PFSK-1 (cell line): ENCODE data around the gene FRMD4A.

ENCODE experiments used
- FOXP2 ChIP-seq: optimal IDR thresholded peaks from 2 replicates; pipeline ENCODE3; 2011; ENCODE audit warnings: borderline replicate concordance, control low read depth, inconsistent platforms; ENCODE audit not compliant: insufficient read depth; ENCODE audit errors: extremely low read length, extremely low read depth
- POLR2AphosphoS5 ChIP-seq: IDR thresholded peaks from 2 replicates; pipeline ENCODE4 v1.6.1; 2012; ENCODE audit warnings: low read depth, mild to moderate bottlenecking, control low read depth, low read length, moderate library complexity
- SIN3A ChIP-seq: IDR thresholded peaks from 2 replicates; pipeline ENCODE4 v1.6.1; 2012; ENCODE audit warnings: mild to moderate bottlenecking, low read length, moderate library complexity, borderline replicate concordance; ENCODE audit not compliant: insufficient read depth
- TAF1 ChIP-seq: IDR thresholded peaks from 2 replicates; pipeline ENCODE4 v1.6.1; 2012; ENCODE audit warnings: low read length, control low read depth, borderline replicate concordance; ENCODE audit not compliant: insufficient read depth
- TF ChIP-seq, protein P1 (sequence below), 2 experiments: IDR thresholded peaks; 2 replicates each; pipeline versions ENCODE4 v1.6.1 to v1.8.0; 2011 to 2012; ENCODE audit warnings: low read depth in 2 of 2, low read length in 2 of 2, control low read depth in 1 of 2, inconsistent platforms in 1 of 2, mild to moderate bottlenecking in 1 of 2, moderate library complexity in 1 of 2; ENCODE audit not compliant: insufficient read depth in 1 of 2

The FRMD4A gene

DNA sequence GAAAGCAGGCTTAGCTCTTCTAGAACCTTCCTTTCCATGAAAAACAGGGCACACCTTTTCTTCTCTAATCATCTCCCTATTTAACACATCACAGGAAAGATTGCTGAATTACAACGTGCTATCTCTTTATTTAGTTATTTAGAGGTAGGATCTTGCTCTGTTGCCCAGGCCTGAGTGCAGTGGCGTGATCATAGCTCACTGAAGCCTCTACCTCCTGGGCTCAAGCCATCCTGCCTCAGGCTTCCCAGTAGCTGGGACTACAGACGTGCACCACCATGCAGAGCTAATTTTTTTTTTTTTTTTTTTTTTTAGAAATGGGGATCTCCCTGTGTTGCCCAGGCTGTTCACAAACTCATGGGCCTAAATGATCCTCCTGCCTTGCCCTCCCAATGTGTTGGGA, 492.8 kb downstream of the FRMD4A start:
- TF ChIP-seq POLR2AphosphoS5 (no peak), SIN3A (no peak), TAF1 (no peak), FOXP2 (no peak)
- TF ChIP-seq, protein P1, sequence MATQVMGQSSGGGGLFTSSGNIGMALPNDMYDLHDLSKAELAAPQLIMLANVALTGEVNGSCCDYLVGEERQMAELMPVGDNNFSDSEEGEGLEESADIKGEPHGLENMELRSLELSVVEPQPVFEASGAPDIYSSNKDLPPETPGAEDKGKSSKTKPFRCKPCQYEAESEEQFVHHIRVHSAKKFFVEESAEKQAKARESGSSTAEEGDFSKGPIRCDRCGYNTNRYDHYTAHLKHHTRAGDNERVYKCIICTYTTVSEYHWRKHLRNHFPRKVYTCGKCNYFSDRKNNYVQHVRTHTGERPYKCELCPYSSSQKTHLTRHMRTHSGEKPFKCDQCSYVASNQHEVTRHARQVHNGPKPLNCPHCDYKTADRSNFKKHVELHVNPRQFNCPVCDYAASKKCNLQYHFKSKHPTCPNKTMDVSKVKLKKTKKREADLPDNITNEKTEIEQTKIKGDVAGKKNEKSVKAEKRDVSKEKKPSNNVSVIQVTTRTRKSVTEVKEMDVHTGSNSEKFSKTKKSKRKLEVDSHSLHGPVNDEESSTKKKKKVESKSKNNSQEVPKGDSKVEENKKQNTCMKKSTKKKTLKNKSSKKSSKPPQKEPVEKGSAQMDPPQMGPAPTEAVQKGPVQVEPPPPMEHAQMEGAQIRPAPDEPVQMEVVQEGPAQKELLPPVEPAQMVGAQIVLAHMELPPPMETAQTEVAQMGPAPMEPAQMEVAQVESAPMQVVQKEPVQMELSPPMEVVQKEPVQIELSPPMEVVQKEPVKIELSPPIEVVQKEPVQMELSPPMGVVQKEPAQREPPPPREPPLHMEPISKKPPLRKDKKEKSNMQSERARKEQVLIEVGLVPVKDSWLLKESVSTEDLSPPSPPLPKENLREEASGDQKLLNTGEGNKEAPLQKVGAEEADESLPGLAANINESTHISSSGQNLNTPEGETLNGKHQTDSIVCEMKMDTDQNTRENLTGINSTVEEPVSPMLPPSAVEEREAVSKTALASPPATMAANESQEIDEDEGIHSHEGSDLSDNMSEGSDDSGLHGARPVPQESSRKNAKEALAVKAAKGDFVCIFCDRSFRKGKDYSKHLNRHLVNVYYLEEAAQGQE (IDR thresholded peaks at IDR 0.05; ENCODE audit: insufficient read depth in 1 of 2, low read depth in 2 of 2, low read length in 2 of 2) = no peak

DNA sequence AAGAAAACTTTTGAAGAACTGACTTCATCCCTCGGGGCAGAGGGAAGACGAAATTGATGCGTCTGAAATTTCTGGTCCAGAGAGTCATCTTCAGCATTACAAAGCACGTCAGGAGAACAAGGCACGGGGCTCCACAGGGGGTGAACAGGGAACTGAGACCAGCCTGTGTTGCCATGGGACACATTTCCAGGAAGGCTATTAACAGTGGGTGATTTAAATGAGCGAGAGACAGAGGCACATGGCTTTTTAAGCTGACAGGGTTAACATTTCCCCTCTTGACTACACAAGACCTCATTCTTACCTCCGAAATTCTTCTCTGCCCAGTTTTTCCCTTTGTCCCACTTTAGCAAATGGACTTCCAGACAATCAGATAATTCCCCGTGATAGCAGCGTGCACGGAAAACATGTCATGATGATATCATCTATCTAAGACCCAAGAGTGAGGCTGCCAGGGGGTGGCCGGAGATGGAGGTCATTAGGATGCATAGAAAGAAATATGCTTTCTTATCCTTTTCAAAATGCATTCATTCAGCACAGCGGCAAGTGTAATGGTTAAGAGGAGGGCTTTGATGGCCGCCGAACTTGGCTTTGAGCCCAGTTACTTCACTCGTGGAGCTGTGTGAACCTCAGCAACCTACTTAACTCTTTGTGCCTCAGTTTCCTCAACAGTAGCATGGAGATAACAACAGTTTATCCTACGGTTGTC, 496.0 kb downstream of the FRMD4A start:
- 0 out of 2 replicates have a peak, but pooled peaks have one; percentile 20 for TF ChIP-seq SIN3A
- no peak for TF ChIP-seq FOXP2

DNA sequence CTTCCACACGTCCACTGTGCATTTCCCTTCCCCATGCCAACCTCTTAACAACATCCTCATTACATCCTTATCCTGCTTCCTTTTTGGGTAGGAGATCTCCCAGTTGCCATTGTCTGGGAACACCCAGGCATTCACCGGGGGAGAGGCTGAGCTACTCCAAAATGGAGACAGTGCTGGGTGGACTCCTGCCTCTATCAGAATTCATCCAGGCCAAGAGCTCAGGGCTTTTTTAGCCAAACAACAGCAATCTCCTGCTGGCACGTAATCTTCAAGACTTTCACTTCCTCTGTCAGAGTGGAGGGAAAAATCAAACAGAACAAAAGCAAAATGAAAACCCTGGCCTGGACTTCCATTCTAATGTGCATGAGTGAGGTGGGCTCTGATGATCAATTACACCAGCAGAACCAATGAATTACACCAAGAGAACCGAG, 499.0 kb downstream of the FRMD4A start:
- TF ChIP-seq, protein P1 (IDR thresholded peaks at IDR 0.05; ENCODE audit: insufficient read depth in 1 of 2, low read depth in 2 of 2, low read length in 2 of 2) = no peak
- TF ChIP-seq TAF1 = no peak
- TF ChIP-seq SIN3A = no peak
- no peak for TF ChIP-seq POLR2AphosphoS5
- TF ChIP-seq FOXP2 = no peak

DNA sequence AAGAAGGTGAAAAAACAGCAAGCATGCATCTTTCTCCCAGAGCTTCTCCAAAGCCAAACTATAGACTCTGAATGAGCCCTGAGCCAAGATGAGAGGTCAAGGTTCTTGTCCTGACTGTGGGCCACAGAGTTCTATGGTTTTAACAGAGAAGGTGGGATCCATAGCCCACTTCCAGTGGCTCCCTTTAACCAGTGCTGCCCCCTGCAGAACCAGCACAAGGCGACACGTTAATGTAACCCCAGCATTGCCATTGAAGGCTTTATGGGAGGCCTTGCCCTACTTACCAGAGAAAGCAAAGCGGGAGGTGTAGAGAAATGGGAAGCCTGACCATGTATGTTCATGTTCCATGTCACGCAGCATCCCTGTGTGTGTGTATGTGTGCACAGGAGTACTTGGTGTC, 500.3 kb downstream of the FRMD4A start:
- TF ChIP-seq TAF1 (no peak), POLR2AphosphoS5 (no peak), SIN3A (no peak), FOXP2 (no peak)
- TF ChIP-seq, protein P1 (IDR thresholded peaks at IDR 0.05; ENCODE audit: insufficient read depth in 1 of 2, low read depth in 2 of 2, low read length in 2 of 2) = no peak

DNA sequence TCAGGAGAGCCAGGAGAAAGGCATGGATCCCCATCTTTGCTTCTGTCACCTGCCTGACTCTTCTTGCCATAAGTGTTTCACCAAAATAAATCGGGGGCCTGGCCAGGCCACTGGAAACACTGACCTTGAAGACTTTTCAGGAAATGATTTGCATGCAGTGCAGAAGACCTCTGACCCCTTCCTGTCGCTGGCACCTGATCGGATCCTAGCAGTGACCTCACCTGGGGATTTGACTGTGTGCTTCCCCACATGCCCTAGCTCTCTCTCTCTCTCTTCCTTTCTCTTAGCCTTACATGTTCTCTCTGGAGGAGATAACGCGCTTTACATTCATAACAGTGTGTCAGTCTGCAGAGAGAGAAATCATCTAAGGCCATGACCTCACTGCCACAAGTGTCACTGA, 500.9 kb downstream of the FRMD4A start:
- TF ChIP-seq POLR2AphosphoS5 (no peak), TAF1 (no peak), SIN3A (no peak), FOXP2 (no peak)
- TF ChIP-seq, protein P1 (IDR thresholded peaks at IDR 0.05; ENCODE audit: insufficient read depth in 1 of 2, low read depth in 2 of 2, low read length in 2 of 2) = no peak
